SK-N-SH treated with all-trans-retinoic acid at 6 μM for 48 hours (cell line): ENCODE data around the gene LTBP3.
A peak's percentile ranks its signal among the peaks of the same experiment; 100 is the strongest.

Experiments
- ATAC-seq: fragments of 200-7000 bp; cut with Tn5 transposase; 3 replicates; pipeline ENCODE4 v1.9.1; 2020; ENCODE audit warnings: mild to moderate bottlenecking, moderate library complexity
- ARNTL ChIP-seq: fragments of 450-650 bp; formaldehyde crosslinking; IDR thresholded peaks from 2 replicates; pipeline ENCODE4 v1.5.0; 2020; ENCODE audit warnings: low read depth, mild to moderate bottlenecking, moderate library complexity, borderline replicate concordance
- BACH2 ChIP-seq: fragments of 250-450 bp; sonication (Bioruptor Pico); IDR thresholded peaks from 2 replicates; pipeline ENCODE4 v1.9.0; 2021; ENCODE audit warnings: mild to moderate bottlenecking, borderline replicate concordance
- CSDC2 ChIP-seq: fragments of 250-450 bp; sonication (Bioruptor Pico); IDR thresholded peaks from 2 replicates; pipeline ENCODE4 v1.5.0; 2020; ENCODE audit warnings: mild to moderate bottlenecking, moderate library complexity
- ESRRG ChIP-seq: fragments of 250-450 bp; sonication (Bioruptor Pico); IDR thresholded peaks from 2 replicates; pipeline ENCODE4 v1.6.1; 2021; ENCODE audit warnings: mild to moderate bottlenecking
- ISL1 ChIP-seq: fragments of 250-450 bp; sonication (Bioruptor Pico); IDR thresholded peaks from 2 replicates; pipeline ENCODE4 v2.1.2; 2022; ENCODE audit warnings: mild to moderate bottlenecking, moderate library complexity
- PPARA ChIP-seq: fragments of 250-450 bp; sonication (Bioruptor Pico); IDR thresholded peaks from 2 replicates; pipeline ENCODE4 v1.5.0; 2020; ENCODE audit warnings: mild to moderate bottlenecking, borderline replicate concordance
- RARB ChIP-seq: fragments of 250-450 bp; sonication (Bioruptor Pico); IDR thresholded peaks from 2 replicates; pipeline ENCODE4 v1.8.0; 2021; ENCODE audit warnings: mild to moderate bottlenecking, moderate library complexity
- SNAI2 ChIP-seq: fragments of 250-450 bp; sonication (Bioruptor Pico); IDR thresholded peaks from 2 replicates; pipeline ENCODE4 v1.5.0; 2020; ENCODE audit warnings: mild to moderate bottlenecking, moderate library complexity
- TOX ChIP-seq: fragments of 250-450 bp; sonication (Bioruptor Pico); IDR thresholded peaks from 2 replicates; pipeline ENCODE4 v1.8.0; 2021; ENCODE audit warnings: mild to moderate bottlenecking, moderate library complexity, borderline replicate concordance
- ZC3H10 ChIP-seq: fragments of 250-450 bp; sonication (Bioruptor Pico); IDR thresholded peaks from 2 replicates; pipeline ENCODE4 v1.5.1; 2021; ENCODE audit warnings: mild to moderate bottlenecking, moderate library complexity
- ZFP3 ChIP-seq: fragments of 250-450 bp; sonication (Bioruptor Pico); IDR thresholded peaks from 2 replicates; pipeline ENCODE4 v1.5.0; 2020; ENCODE audit warnings: mild to moderate bottlenecking, moderate library complexity
- ZNF70 ChIP-seq: fragments of 450-650 bp; formaldehyde crosslinking; IDR thresholded peaks from 2 replicates; pipeline ENCODE4 v1.5.0; 2020; ENCODE audit warnings: mild to moderate bottlenecking, moderate library complexity
- ZNF8 ChIP-seq: fragments of 450-650 bp; formaldehyde crosslinking; IDR thresholded peaks from 2 replicates; pipeline ENCODE4 v1.5.0; 2020; ENCODE audit warnings: mild to moderate bottlenecking, moderate library complexity
- TF ChIP-seq, protein P1 (sequence below): fragments of 250-450 bp; sonication (Bioruptor Pico); IDR thresholded peaks from 2 replicates; pipeline ENCODE4 v1.8.0; 2021; ENCODE audit warnings: low read depth, mild to moderate bottlenecking, moderate library complexity, borderline replicate concordance
- TF ChIP-seq, protein P2 (sequence below): fragments of 250-450 bp; sonication (Bioruptor Pico); IDR thresholded peaks from 2 replicates; pipeline ENCODE4 v1.5.1; 2021; ENCODE audit warnings: mild to moderate bottlenecking, moderate library complexity
- TF ChIP-seq, protein P3 (sequence below): fragments of 250-450 bp; sonication (Bioruptor Pico); IDR thresholded peaks from 2 replicates; pipeline ENCODE4 v1.5.1; 2020; ENCODE audit warnings: low read depth, mild to moderate bottlenecking, moderate library complexity
- TF ChIP-seq, protein P4 (sequence below): fragments of 250-450 bp; sonication (Bioruptor Pico); IDR thresholded peaks from 2 replicates; pipeline ENCODE4 v1.8.0; 2020; ENCODE audit warnings: mild to moderate bottlenecking, moderate library complexity, borderline replicate concordance
- TF ChIP-seq, protein P5 (sequence below): fragments of 250-450 bp; sonication (Bioruptor Pico); IDR thresholded peaks from 2 replicates; pipeline ENCODE4 v1.5.0; 2020; ENCODE audit warnings: mild to moderate bottlenecking, moderate library complexity

LTBP3 gene

DNA sequence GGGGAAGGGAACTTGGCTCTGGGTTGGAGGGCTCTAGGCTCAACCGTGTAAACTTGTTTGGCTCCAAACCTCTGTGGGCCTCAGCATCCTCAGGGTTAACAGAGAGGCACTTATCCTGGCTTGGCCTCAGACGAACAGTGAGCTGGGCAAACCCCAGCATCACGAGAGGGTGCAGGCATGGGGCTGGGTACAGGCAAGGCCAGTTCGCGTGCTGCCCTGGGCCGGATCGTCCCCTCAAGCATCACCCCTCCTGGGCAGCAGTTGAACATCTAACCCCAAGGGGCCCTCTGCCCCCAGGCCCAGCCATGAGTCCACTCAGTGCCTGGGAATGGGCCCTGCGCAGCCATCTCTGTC is 19.6 kb upstream of the LTBP3 start:
- peak; percentile 2 for ATAC-seq
- TF ChIP-seq ZNF8 (no peak), ZFP3 (CRISPR knock-in tag) (no peak), SNAI2 (CRISPR knock-in tag) (no peak), CSDC2 (CRISPR knock-in tag) (no peak), PPARA (CRISPR knock-in tag) (no peak)

DNA sequence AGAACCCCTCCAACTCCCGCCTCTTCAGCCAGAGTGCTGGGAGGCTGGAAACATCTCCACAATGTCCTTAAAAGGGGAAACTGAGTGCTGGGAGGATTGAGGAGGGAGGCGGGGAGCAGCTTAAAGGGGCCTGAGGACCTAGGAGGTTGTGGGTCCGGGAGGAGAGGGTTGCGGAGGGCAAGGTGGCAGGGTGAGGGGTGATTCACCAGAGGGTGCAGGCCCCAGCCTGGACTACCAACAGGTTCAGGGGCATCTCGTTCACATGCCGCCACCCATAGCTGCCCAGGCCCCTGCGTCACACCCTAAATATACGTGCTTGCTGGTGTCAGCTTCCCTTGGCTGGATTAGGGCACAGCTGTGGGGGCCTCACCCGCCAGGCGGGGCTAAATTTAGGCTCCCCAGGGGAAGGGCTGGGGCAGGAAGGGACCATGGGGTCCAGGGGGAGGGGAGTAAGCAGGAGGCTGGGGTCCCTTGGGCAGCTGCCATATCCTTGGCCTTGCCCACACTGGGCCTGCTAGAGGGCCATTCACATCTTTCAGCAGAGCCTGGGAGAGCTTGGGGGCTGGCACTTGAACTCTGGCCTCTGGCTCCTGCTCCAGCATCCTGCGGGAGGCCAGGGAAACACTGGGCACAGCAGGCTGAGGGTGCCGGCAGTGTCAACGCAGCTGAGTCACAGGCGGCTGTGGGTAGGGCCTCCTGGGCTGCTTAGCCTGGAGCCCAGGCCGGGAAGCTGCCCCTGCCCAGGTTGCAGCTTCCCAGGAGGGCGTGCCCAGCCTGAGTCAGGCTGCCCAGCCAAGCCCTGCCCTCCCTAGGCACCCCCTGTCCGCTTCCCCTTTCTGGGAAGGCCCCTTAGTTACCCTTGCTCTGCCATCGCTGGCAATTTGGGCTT is 19.0 kb upstream of the LTBP3 start:
- peak; percentile 71 for ATAC-seq
- TF ChIP-seq, protein P1, sequence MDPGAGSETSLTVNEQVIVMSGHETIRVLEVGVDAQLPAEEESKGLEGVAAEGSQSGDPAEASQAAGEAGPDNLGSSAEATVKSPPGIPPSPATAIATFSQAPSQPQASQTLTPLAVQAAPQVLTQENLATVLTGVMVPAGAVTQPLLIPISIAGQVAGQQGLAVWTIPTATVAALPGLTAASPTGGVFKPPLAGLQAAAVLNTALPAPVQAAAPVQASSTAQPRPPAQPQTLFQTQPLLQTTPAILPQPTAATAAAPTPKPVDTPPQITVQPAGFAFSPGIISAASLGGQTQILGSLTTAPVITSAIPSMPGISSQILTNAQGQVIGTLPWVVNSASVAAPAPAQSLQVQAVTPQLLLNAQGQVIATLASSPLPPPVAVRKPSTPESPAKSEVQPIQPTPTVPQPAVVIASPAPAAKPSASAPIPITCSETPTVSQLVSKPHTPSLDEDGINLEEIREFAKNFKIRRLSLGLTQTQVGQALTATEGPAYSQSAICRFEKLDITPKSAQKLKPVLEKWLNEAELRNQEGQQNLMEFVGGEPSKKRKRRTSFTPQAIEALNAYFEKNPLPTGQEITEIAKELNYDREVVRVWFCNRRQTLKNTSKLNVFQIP (CRISPR knock-in tag) = no peak
- TF ChIP-seq SNAI2 (CRISPR knock-in tag) (no peak), ZNF8 (no peak), RARB (0 out of 2 replicates have a peak, but pooled peaks have one; percentile 9)

DNA sequence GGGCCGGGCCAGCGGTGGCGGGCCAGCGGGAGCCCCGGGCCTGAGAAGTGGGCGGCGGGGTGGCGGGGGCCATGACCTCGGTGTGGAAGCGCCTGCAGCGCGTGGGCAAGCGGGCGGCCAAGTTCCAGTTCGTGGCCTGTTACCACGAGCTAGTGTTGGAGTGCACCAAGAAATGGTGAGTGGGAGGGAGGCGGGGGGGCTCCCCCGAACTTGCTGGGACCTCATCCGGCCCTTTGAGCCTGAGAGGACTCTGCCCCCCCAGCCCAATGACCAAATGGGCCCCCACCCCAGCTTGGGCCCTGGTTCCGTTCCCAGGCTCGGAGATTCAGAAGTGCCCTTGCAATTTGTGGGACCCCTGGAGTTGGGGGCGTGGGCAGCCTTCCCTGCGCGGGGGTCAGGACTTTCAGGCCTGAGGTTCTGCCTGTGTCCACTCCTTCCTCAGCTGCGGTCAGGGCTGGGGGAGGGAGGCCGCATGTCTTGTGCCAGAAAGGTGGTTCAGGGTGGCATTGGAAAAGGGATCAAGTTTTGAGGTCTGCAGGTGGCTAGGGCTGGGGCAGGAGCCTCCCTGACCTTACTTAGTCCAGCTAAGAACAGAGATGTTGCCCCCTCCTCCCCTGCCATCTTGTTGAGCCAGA is 18.2 kb upstream of the LTBP3 start:
- TF ChIP-seq TOX (CRISPR knock-in tag) (no peak), ZNF70 (CRISPR knock-in tag) (no peak), ARNTL (CRISPR knock-in tag) (no peak), ESRRG (CRISPR knock-in tag) (no peak), ISL1 (CRISPR knock-in tag) (no peak), RARB (no peak), PPARA (CRISPR knock-in tag) (no peak), ZFP3 (CRISPR knock-in tag) (no peak), ZC3H10 (CRISPR knock-in tag) (no peak), CSDC2 (CRISPR knock-in tag) (no peak), ZNF8 (no peak), BACH2 (CRISPR knock-in tag) (no peak)
- TF ChIP-seq, protein P2, sequence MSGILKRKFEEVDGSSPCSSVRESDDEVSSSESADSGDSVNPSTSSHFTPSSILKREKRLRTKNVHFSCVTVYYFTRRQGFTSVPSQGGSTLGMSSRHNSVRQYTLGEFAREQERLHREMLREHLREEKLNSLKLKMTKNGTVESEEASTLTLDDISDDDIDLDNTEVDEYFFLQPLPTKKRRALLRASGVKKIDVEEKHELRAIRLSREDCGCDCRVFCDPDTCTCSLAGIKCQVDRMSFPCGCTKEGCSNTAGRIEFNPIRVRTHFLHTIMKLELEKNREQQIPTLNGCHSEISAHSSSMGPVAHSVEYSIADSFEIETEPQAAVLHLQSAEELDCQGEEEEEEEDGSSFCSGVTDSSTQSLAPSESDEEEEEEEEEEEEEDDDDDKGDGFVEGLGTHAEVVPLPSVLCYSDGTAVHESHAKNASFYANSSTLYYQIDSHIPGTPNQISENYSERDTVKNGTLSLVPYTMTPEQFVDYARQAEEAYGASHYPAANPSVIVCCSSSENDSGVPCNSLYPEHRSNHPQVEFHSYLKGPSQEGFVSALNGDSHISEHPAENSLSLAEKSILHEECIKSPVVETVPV (CRISPR knock-in tag) = peak; percentile 50; the same call in 1 of the 2 replicates
- TF ChIP-seq, protein P3, sequence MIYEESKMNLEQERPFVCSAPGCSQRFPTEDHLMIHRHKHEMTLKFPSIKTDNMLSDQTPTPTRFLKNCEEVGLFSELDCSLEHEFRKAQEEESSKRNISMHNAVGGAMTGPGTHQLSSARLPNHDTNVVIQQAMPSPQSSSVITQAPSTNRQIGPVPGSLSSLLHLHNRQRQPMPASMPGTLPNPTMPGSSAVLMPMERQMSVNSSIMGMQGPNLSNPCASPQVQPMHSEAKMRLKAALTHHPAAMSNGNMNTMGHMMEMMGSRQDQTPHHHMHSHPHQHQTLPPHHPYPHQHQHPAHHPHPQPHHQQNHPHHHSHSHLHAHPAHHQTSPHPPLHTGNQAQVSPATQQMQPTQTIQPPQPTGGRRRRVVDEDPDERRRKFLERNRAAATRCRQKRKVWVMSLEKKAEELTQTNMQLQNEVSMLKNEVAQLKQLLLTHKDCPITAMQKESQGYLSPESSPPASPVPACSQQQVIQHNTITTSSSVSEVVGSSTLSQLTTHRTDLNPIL (CRISPR knock-in tag) = no peak
- TF ChIP-seq, protein P4, sequence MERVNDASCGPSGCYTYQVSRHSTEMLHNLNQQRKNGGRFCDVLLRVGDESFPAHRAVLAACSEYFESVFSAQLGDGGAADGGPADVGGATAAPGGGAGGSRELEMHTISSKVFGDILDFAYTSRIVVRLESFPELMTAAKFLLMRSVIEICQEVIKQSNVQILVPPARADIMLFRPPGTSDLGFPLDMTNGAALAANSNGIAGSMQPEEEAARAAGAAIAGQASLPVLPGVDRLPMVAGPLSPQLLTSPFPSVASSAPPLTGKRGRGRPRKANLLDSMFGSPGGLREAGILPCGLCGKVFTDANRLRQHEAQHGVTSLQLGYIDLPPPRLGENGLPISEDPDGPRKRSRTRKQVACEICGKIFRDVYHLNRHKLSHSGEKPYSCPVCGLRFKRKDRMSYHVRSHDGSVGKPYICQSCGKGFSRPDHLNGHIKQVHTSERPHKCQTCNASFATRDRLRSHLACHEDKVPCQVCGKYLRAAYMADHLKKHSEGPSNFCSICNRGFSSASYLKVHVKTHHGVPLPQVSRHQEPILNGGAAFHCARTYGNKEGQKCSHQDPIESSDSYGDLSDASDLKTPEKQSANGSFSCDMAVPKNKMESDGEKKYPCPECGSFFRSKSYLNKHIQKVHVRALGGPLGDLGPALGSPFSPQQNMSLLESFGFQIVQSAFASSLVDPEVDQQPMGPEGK (CRISPR knock-in tag) = peak; percentile 72; the same call in 1 of the 2 replicates
- TF ChIP-seq, protein P5, sequence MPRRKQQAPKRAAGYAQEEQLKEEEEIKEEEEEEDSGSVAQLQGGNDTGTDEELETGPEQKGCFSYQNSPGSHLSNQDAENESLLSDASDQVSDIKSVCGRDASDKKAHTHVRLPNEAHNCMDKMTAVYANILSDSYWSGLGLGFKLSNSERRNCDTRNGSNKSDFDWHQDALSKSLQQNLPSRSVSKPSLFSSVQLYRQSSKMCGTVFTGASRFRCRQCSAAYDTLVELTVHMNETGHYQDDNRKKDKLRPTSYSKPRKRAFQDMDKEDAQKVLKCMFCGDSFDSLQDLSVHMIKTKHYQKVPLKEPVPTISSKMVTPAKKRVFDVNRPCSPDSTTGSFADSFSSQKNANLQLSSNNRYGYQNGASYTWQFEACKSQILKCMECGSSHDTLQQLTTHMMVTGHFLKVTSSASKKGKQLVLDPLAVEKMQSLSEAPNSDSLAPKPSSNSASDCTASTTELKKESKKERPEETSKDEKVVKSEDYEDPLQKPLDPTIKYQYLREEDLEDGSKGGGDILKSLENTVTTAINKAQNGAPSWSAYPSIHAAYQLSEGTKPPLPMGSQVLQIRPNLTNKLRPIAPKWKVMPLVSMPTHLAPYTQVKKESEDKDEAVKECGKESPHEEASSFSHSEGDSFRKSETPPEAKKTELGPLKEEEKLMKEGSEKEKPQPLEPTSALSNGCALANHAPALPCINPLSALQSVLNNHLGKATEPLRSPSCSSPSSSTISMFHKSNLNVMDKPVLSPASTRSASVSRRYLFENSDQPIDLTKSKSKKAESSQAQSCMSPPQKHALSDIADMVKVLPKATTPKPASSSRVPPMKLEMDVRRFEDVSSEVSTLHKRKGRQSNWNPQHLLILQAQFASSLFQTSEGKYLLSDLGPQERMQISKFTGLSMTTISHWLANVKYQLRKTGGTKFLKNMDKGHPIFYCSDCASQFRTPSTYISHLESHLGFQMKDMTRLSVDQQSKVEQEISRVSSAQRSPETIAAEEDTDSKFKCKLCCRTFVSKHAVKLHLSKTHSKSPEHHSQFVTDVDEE (CRISPR knock-in tag) = no peak
- TF ChIP-seq, protein P1 (CRISPR knock-in tag) = no peak
- ATAC-seq = no peak
